Upper lobe of left lung (tissue), 4 donors: ENCODE measurements around the gene RAMAC.

Source experiments
- CTCF ChIP-seq, 6 experiments: fragments of 450-650 bp in 4 of 6; fragments of 200-600 bp in 2 of 6; sonication (generic) in 2 of 6; IDR thresholded peaks; one replicate each; pipeline ENCODE4 v1.5.1; 2016 to 2019; ENCODE audit warnings: antibody characterized with exemption in 6 of 6
- EP300 ChIP-seq, 4 donors: sonication (generic); formaldehyde crosslinking; IDR thresholded peaks; one replicate each; pipeline ENCODE4 v1.5.1; 2017; ENCODE audit warnings: antibody characterized with exemption in 4 of 4, control low read depth in 2 of 4
- POLR2A ChIP-seq, 4 donors: fragments of 450-650 bp; IDR thresholded peaks; one replicate each; pipeline ENCODE4 v1.5.1; 2016 to 2017; ENCODE audit warnings: antibody characterized with exemption in 4 of 4, mild to moderate bottlenecking in 2 of 4
- POLR2AphosphoS5 ChIP-seq, 2 donors: sonication (generic); formaldehyde crosslinking; IDR thresholded peaks; one replicate each; pipeline ENCODE4 v1.5.1; 2017; ENCODE audit warnings: antibody characterized with exemption in 2 of 2

- TF ChIP-seq POLR2AphosphoS5 (IDR thresholded peaks at IDR 0.05) (no peak), CTCF (IDR thresholded peaks at IDR 0.05) (no peak), POLR2A (IDR thresholded peaks at IDR 0.05) (no peak), EP300 (IDR thresholded peaks at IDR 0.05) (no peak)
These were observed 27.4 kb upstream of the RAMAC start for GRCh38 chr15:82958638-82959037.
